Ascending aorta (tissue), 2 donors: ENCODE data around the gene EYA4. TPM values are rescaled to one million over a fixed set of nuclear protein-coding genes. Genes with fewer than 3 reads are reported as not detected.

Experiments used
- DNase-seq, 2 donors: peaks; one replicate each; pipeline ENCODE4 v3.0.0-alpha.2; 2019; ENCODE audit warnings: low spot score in 2 of 2
- H3K27ac ChIP-seq, 2 donors: fragments of 200-600 bp; sonication (generic); one replicate each; pipeline ENCODE4 v1.5.1; 2016 to 2017; ENCODE audit warnings: mild to moderate bottlenecking in 1 of 2
- H3K27me3 ChIP-seq: fragments of 200-600 bp; sonication (generic); one replicate; pipeline ENCODE4 v1.5.1; 2017
- H3K36me3 ChIP-seq, 2 donors: fragments of 200-600 bp; sonication (generic); one replicate each; pipeline ENCODE4 v1.5.1; 2016
- H3K4me1 ChIP-seq, 2 donors: fragments of 200-600 bp; sonication (generic); one replicate each; pipeline ENCODE4 v1.5.1; 2016 to 2017; ENCODE audit warnings: mild to moderate bottlenecking in 1 of 2
- H3K4me3 ChIP-seq, 2 donors: fragments of 200-600 bp; sonication (generic); one replicate each; pipeline ENCODE4 v1.5.1; 2016 to 2017; ENCODE audit warnings: mild to moderate bottlenecking in 1 of 2
- H3K9me3 ChIP-seq, 2 donors: fragments of 200-600 bp; sonication (generic); one replicate each; pipeline ENCODE4 v1.5.1; 2016
- CTCF ChIP-seq, 3 experiments: fragments of 200-600 bp in 2 of 3; fragments of 450-650 bp in 1 of 3; sonication (generic) in 2 of 3; IDR thresholded peaks; one replicate each; pipeline ENCODE4 v1.5.1; 2016 to 2019; ENCODE audit warnings: antibody characterized with exemption in 3 of 3, mild to moderate bottlenecking in 1 of 3, moderate library complexity in 1 of 3
- intact Hi-C: fragments of 100-400 bp; cut with DNase I; formaldehyde crosslinking; loops from one replicate; pipeline ENCODE4 v1.15.1; 2023
- total RNA-seq: library from RNA; depleted of rRNA; stranded (reverse); fragments of >200 nt; gene quantifications from one replicate; pipeline ENCODE4 v1.1.0, GENCODE V29; 2016

The EYA4 gene
- total RNA-seq, 1 donor from 2014 or later = 6.2 TPM

- Histone ChIP-seq H3K4me1 (no peaks in the 10 kb centered on the region), H3K27me3 (no peaks in the 10 kb centered on the region), H3K36me3 (no peaks in the 10 kb centered on the region), H3K27ac (no peak overlapping the region), H3K9me3 (no peaks in the 10 kb centered on the region), H3K4me3 (no peak overlapping the region)
- no peak for TF ChIP-seq CTCF (IDR thresholded peaks at IDR 0.05)
- intact Hi-C loops = no loop called here
- no peak for DNase-seq
These were observed 37.8 kb upstream of the EYA4 start for GRCh38 chr6:133203344-133203697.

- no peak for DNase-seq
- intact Hi-C loops = no loop called here
- H3K27ac ChIP-seq = no peak overlapping the region
- no peaks in the 10 kb centered on the region for H3K27me3 ChIP-seq
- H3K4me3 ChIP-seq = no peak overlapping the region
- no peak for TF ChIP-seq CTCF (IDR thresholded peaks at IDR 0.05)
- no peaks in the 10 kb centered on the region for H3K4me1 ChIP-seq
- H3K36me3 ChIP-seq = no peaks in the 10 kb centered on the region
- no peaks in the 10 kb centered on the region for H3K9me3 ChIP-seq
These were observed 35.9 kb upstream of the EYA4 start for GRCh38 chr6:133205304-133205703.

- Histone ChIP-seq H3K36me3 (no peaks in the 10 kb centered on the region), H3K27ac (no peak overlapping the region), H3K4me1 (no peaks in the 10 kb centered on the region), H3K9me3 (no peaks in the 10 kb centered on the region), H3K4me3 (no peak overlapping the region), H3K27me3 (no peaks in the 10 kb centered on the region)
- intact Hi-C loops = no loop called here
- no peak for TF ChIP-seq CTCF (IDR thresholded peaks at IDR 0.05)
- no peak for DNase-seq
These were observed 34.2 kb upstream of the EYA4 start for GRCh38 chr6:133206942-133207341.

- Histone ChIP-seq H3K27me3 (no peaks in the 10 kb centered on the region), H3K9me3 (no peaks in the 10 kb centered on the region), H3K27ac (no peak overlapping the region), H3K4me3 (no peak overlapping the region), H3K36me3 (no peaks in the 10 kb centered on the region), H3K4me1 (no peaks in the 10 kb centered on the region)
- DNase-seq = no peak
- intact Hi-C loops = no loop called here
- TF ChIP-seq CTCF (IDR thresholded peaks at IDR 0.05) = no peak
These were observed 33.4 kb upstream of the EYA4 start for GRCh38 chr6:133207754-133208153.

- H3K27me3 ChIP-seq = no peaks in the 10 kb centered on the region
- no peaks in the 10 kb centered on the region for H3K4me1 ChIP-seq
- no peak overlapping the region for H3K27ac ChIP-seq
- intact Hi-C loops = no loop called here
- H3K9me3 ChIP-seq = no peaks in the 10 kb centered on the region
- DNase-seq = no peak
- no peak overlapping the region for H3K4me3 ChIP-seq
- TF ChIP-seq CTCF (IDR thresholded peaks at IDR 0.05) = no peak
- no peaks in the 10 kb centered on the region for H3K36me3 ChIP-seq
These were observed 32.9 kb upstream of the EYA4 start for GRCh38 chr6:133208183-133208755.

- Histone ChIP-seq H3K36me3 (no peaks in the 10 kb centered on the region), H3K4me1 (no peaks in the 10 kb centered on the region), H3K4me3 (no peak overlapping the region), H3K9me3 (no peaks in the 10 kb centered on the region), H3K27ac (no peak overlapping the region), H3K27me3 (no peaks in the 10 kb centered on the region)
- DNase-seq = no peak
- no peak for TF ChIP-seq CTCF (IDR thresholded peaks at IDR 0.05)
- intact Hi-C loops = no loop called here
These were observed 26.9 kb upstream of the EYA4 start for GRCh38 chr6:133214267-133214666.
